Retinal pigment epithelial cell (primary cell): ENCODE results near the gene SORBS1.

ENCODE experiments used
- DNase-seq: peaks from one replicate; pipeline ENCODE4 v3.0.0-alpha.2; 2010; ENCODE audit warnings: low read depth
- H3K4me3 ChIP-seq: 2 replicates; pipeline ENCODE4 v1.5.1; 2011; ENCODE audit warnings: mild to moderate bottlenecking, low read length, control low read depth, moderate library complexity
- TF ChIP-seq, protein P1 (sequence below): conservative IDR thresholded peaks from 2 replicates; pipeline ENCODE4 v1.5.1; 2011; ENCODE audit warnings: low read depth, low read length, control low read depth, inconsistent platforms

SORBS1 gene

DNA sequence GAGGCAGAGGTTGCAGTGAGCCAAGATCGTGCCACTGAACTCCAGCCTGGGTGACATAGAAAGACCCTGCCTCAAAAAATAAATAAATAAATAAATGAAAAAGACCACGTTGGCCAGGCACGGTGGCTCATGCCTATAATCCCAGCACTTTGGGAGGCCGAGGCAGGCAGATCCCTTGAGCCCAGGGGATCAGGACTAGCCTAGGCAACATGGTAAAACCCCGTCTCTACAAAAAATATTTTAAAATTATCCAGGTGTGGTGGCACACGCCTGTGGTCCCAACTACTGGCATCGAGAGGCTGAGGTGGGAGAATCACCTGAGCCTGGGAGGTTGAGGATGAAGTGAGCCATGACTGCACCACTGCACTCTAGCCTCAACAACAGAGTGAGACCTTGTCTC is 153.6 kb downstream of the SORBS1 start:
- no peak for DNase-seq
- no peak overlapping the region for H3K4me3 ChIP-seq
- TF ChIP-seq, protein P1, sequence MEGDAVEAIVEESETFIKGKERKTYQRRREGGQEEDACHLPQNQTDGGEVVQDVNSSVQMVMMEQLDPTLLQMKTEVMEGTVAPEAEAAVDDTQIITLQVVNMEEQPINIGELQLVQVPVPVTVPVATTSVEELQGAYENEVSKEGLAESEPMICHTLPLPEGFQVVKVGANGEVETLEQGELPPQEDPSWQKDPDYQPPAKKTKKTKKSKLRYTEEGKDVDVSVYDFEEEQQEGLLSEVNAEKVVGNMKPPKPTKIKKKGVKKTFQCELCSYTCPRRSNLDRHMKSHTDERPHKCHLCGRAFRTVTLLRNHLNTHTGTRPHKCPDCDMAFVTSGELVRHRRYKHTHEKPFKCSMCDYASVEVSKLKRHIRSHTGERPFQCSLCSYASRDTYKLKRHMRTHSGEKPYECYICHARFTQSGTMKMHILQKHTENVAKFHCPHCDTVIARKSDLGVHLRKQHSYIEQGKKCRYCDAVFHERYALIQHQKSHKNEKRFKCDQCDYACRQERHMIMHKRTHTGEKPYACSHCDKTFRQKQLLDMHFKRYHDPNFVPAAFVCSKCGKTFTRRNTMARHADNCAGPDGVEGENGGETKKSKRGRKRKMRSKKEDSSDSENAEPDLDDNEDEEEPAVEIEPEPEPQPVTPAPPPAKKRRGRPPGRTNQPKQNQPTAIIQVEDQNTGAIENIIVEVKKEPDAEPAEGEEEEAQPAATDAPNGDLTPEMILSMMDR: no peak

DNA sequence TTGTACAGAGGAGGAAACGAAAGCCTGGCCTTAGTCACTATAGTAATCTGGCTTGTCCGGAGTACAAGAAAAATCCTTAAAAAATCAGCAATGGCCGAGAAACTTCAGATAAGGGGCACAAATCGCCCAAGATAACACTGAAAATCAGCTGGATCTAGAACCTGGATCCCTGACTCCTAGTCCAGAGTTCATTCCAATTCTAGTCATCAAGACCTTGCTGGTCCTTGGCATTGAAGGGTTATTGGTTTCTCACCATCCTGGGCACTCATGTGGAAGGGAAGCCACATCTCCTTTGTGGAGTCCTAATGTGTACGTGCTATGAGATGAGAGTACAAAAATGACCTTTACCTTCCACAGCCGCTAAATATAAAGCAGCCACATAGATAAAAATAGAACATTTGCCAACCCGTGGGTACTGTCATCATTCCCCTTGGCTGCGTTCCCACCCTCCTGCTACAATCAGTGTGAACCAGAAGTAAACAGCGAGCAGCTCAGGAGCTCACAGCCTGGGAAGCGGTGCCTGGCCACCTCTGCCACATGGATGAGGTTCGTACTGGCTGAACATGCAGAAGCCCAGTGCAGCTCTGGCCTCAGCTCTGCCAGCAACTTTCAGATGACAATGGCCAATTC is 154.4 kb downstream of the SORBS1 start:
- H3K4me3 ChIP-seq: no peak overlapping the region
- TF ChIP-seq, protein P1: no peak
- no peak for DNase-seq

DNA sequence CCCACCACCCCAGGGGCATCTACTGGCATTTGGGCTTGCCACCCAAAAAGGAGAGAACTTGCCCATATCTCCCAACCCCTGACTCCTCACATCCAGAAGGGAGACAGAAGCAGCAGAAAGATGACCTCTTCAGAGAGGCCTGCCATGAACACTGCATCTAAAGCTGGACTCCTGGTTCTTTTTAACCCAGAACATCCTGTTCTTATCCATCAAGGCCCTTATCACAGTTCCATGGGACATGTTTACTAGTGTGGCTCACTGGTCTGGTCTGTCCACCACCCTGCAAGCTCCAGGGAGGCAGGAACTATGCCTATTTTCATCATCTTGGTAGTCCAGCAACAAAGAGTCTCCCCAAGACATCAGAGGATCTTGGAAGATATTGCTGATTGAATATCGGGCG is 155.5 kb downstream of the SORBS1 start:
- no peak for DNase-seq
- H3K4me3 ChIP-seq: no peak overlapping the region
- TF ChIP-seq, protein P1: no peak

DNA sequence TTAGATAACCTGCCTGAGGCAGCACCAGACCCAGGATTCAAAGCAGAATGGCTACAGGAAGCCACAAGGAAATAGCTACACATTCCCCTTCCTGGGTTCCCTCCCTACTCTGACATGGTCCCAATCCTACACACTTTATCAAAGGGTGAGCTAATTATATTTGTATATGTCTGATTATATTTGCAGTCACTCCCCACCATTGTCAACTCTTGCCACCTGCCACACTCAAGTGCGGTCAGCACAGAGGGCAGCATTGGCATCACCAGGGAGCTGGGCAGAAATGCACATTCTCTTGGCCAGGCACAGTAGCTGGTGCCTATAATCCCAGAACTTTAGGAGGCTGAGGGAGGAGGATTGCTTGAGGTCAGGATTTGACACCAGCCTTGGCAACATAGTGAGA is 156.3 kb downstream of the SORBS1 start:
- H3K4me3 ChIP-seq: no peak overlapping the region
- TF ChIP-seq, protein P1: no peak
- no peak for DNase-seq

DNA sequence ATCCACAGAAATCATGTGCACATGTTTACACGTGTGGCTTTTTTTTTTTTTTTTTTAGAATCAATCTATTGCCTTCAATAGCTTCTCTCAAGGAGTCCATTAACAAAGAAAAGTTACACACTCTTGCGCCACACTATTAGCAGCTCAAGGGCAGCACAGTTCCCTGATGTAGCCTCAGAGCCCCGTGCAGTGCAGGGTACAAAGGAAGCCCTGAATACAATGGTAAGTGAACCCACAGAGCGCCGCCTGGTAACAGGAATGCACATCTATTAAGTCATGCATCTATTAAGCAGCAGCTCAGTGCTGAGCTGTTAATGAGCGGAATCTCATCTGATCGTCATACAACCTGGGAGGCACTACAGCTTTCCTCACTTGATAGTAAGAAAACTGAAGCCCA is 156.7 kb downstream of the SORBS1 start:
- no peak overlapping the region for H3K4me3 ChIP-seq

DNA sequence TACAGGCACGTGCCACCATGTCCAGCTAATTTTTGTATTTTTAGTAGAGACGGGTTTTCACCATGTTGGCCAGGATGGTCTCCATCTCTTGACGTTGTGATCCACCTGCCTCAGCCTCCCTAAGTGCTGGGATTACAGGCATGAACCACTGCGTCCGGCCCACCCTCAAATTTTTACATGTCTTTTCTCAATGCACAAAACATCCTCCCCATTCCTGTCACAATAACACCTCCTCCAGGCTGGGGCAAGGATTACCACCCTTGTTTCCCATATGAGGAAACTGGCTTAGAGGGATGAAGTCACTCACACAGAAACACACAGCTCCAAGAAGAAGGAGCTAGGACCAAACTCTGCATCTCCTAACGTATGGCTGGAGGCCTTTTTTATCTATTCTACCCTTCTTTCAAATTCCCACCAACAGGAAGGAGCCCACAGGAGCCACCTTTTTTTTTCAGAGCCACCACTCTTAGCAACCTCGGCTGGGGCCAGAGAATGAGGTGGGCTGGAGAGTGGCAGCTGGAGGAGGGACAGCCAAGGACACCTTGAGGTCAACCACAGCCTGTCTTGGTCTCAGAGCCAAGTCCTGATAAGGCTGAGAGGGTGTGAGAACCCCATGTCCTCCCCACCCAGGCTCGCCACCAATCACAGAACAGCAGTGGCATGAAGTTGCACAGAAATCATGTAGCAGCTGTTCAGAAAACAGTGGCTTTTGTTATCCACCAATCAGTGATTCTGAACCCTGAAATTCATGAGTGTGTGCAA is 157.3 kb downstream of the SORBS1 start:
- H3K4me3 ChIP-seq: no peak overlapping the region
- TF ChIP-seq, protein P1: no peak
- DNase-seq: no peak

More for the DNA sequence above, 156.7 kb downstream of the SORBS1 start:
- DNase-seq: no peak
- TF ChIP-seq, protein P1: no peak
